Endothelial cell of umbilical vein (primary cell): Measurements from ENCODE around the gene TMEFF2. TPM values are rescaled to one million over a fixed set of nuclear protein-coding genes. Genes with fewer than 3 reads are reported as not detected.

Source experiments
- BruUV-seq: library from RNA; stranded (reverse); fragments of 400-500 nt; replicated peaks from 2 replicates; lab custom pipeline; 2021; lab: Mats Ljungman, UMichigan
- CTCF ChIA-PET: fragments of 300-600, 350-600 bp; sonication (Branson Sonifier 250); formaldehyde crosslinking; loops from one replicate; lab custom pipeline; 2021; ENCODE audit warnings: antibody characterized with exemption, inconsistent platforms; lab: Charles Lee
- POLR2A ChIA-PET: fragments of 300-600, 350-600 bp; sonication (Branson Sonifier 250); formaldehyde crosslinking; loops from one replicate; lab custom pipeline; 2021; ENCODE audit warnings: antibody characterized with exemption, inconsistent platforms; lab: Charles Lee
- DNase-seq: peaks from one replicate; pipeline ENCODE4 v3.0.0-alpha.2; 2011; ENCODE audit warnings: low read depth, low spot score
- FAIRE-seq: peaks from 2 replicates; lab custom pipeline; 2011; peaks lifted over from hg19 to GRCh38; lab: Jason Lieb, UNC
- H2AFZ ChIP-seq: 2 replicates; pipeline ENCODE4 v1.6.0; 2012; ENCODE audit warnings: low read depth, low read length, control low read depth, inconsistent platforms
- H3K27ac ChIP-seq: 2 replicates; pipeline ENCODE4 v1.5.1; 2011; ENCODE audit warnings: low read depth, mild to moderate bottlenecking, control low read depth, low read length, moderate library complexity; ENCODE audit not compliant: insufficient read depth
- H3K27me3 ChIP-seq, 2 experiments: 2 replicates each; pipeline versions ENCODE4 v1.6.0 to v1.6.1; 2011; ENCODE audit warnings: low read length in 2 of 2, mixed read lengths in 1 of 2; ENCODE audit not compliant: control insufficient read depth in 2 of 2, insufficient read depth in 2 of 2
- H3K36me3 ChIP-seq, 2 experiments: 2 replicates in 1 of 2; 3 replicates in 1 of 2; pipeline ENCODE4 v1.5.1; 2011; ENCODE audit warnings: low read length in 2 of 2, mild to moderate bottlenecking in 1 of 2, moderate library complexity in 1 of 2; ENCODE audit not compliant: control insufficient read depth in 2 of 2, insufficient read depth in 2 of 2; ENCODE audit errors: extremely low read depth in 1 of 2
- H3K4me1 ChIP-seq: 3 replicates; pipeline ENCODE4 v1.5.1; 2011; ENCODE audit warnings: mild to moderate bottlenecking, low read length; ENCODE audit not compliant: control insufficient read depth, insufficient read depth; ENCODE audit errors: extremely low read depth
- H3K4me2 ChIP-seq: 2 replicates; pipeline ENCODE4 v1.6.1; 2011; ENCODE audit warnings: low read length, control low read depth, mixed read lengths; ENCODE audit not compliant: insufficient read depth
- H3K4me3 ChIP-seq, 3 experiments: fragments of 200-600 bp in 1 of 3; sonication (generic), shearing (Covaris generic) in 1 of 3; replicated peaks in 1 of 3; 2 replicates each; pipeline ENCODE4 v1.5.1; 2011 to 2016; ENCODE audit warnings: control low read depth in 3 of 3, low read length in 3 of 3, mild to moderate bottlenecking in 2 of 3, inconsistent platforms in 1 of 3, low read depth in 1 of 3, moderate library complexity in 1 of 3; ENCODE audit not compliant: insufficient read depth in 1 of 3
- H3K79me2 ChIP-seq: 2 replicates; pipeline ENCODE4 v1.6.0; 2012; ENCODE audit warnings: low read length, inconsistent platforms; ENCODE audit not compliant: control insufficient read depth, insufficient read depth
- H3K9ac ChIP-seq: replicated peaks from 2 replicates; pipeline ENCODE3; 2011; ENCODE audit warnings: low read length, control low read depth; ENCODE audit not compliant: insufficient read depth; ENCODE audit errors: extremely low read depth
- H3K9me1 ChIP-seq: replicated peaks from 3 replicates; pipeline ENCODE4 v1.6.0; 2011; ENCODE audit warnings: mild to moderate bottlenecking, low read length; ENCODE audit not compliant: control insufficient read depth, insufficient read depth; ENCODE audit errors: extremely low read depth
- H3K9me3 ChIP-seq: replicated peaks from 2 replicates; pipeline ENCODE4 v1.5.1; 2012; ENCODE audit warnings: low read length, inconsistent platforms; ENCODE audit not compliant: control insufficient read depth, insufficient read depth
- H4K20me1 ChIP-seq: replicated peaks from 2 replicates; pipeline ENCODE3; 2011; ENCODE audit warnings: mild to moderate bottlenecking, low read length; ENCODE audit not compliant: control insufficient read depth, insufficient read depth; ENCODE audit errors: extremely low read depth
- EZH2 ChIP-seq: IDR thresholded peaks from 2 replicates; pipeline ENCODE4 v1.6.1; 2012; ENCODE audit warnings: borderline replicate concordance, low read depth, mild to moderate bottlenecking, moderate library complexity, low read length, inconsistent platforms; ENCODE audit not compliant: severe bottlenecking
- FOS ChIP-seq: IDR thresholded peaks from 2 replicates; pipeline ENCODE4 v1.6.1; 2011; ENCODE audit warnings: mild to moderate bottlenecking, low read length, moderate library complexity, borderline replicate concordance; ENCODE audit not compliant: insufficient read depth
- GATA2 ChIP-seq: IDR thresholded peaks from 2 replicates; pipeline ENCODE4 v1.7.0; 2011; ENCODE audit warnings: low read depth, mild to moderate bottlenecking, moderate library complexity, mixed read lengths, low read length; ENCODE audit not compliant: insufficient read length, insufficient read depth
- JUN ChIP-seq: IDR thresholded peaks from 2 replicates; pipeline ENCODE4 v1.6.1; 2011; ENCODE audit warnings: borderline replicate concordance, low read depth; ENCODE audit not compliant: insufficient read length, insufficient read depth
- MYC ChIP-seq: IDR thresholded peaks from one replicate; pipeline ENCODE4 v1.6.1; 2011; ENCODE audit warnings: mild to moderate bottlenecking, low read depth, low read length
- POLR2A ChIP-seq: IDR thresholded peaks from 2 replicates; pipeline ENCODE4 v1.6.1; 2012; ENCODE audit warnings: low read depth, mild to moderate bottlenecking, control low read depth, low read length
- POLR2AphosphoS5 ChIP-seq: IDR thresholded peaks from 2 replicates; pipeline ENCODE4 v1.6.1; 2012; ENCODE audit warnings: low read depth, mild to moderate bottlenecking, control low read depth, low read length, moderate library complexity; ENCODE audit not compliant: insufficient read depth
- dilution Hi-C: fragments of 300-500 bp; cut with MboI; formaldehyde crosslinking; loops from one replicate; pipeline ENCODE4 v1.15.0; 2019; ENCODE audit warnings: low sequenced_read_pairs; ENCODE audit not compliant: extremely low pct_ligation_motif_present
- intact Hi-C: fragments of 100-400 bp; cut with micrococcal nuclease; formaldehyde crosslinking; loops from one replicate; pipeline ENCODE4 v1.10.0; 2022
- polyA plus RNA-seq, 4 experiments: library from polyadenylated mRNA; depleted of rRNA in 3 of 4; stranded (reverse) in 3 of 4; unstranded in 1 of 4; fragments of >200 nt; gene quantifications; 2 replicates each; pipeline versions ENCODE4 v1.2.1 to v1.2.3, GENCODE V29; 2011 to 2012; ENCODE audit warnings: missing spikeins in 1 of 4
- total RNA-seq: library from RNA; stranded (reverse); gene quantifications from 2 replicates; pipeline ENCODE4 v1.2.3, GENCODE V29; 2021
- TF ChIP-seq, protein P1 (sequence below): IDR thresholded peaks from 2 replicates; pipeline ENCODE4 v1.6.1; 2011; ENCODE audit not compliant: insufficient read depth, insufficient read length
- TF ChIP-seq, protein P2 (sequence below), 2 donors: IDR thresholded peaks; 1 replicate in 1 of 2; 2 replicates in 1 of 2; pipeline ENCODE4 v1.5.1; 2011; ENCODE audit warnings: low read length in 2 of 2, mild to moderate bottlenecking in 2 of 2, moderate library complexity in 2 of 2, control low read depth in 1 of 2, inconsistent platforms in 1 of 2, low read depth in 1 of 2; ENCODE audit not compliant: insufficient read depth in 1 of 2; ENCODE audit errors: extremely low read depth in 1 of 2

TMEFF2 gene
- total and polyA plus RNA-seq, 2 donors (not counting 3 experiments of a cell fraction or from before 2014, with no cell fraction given) = 0.18 to 0.20 TPM

DNA sequence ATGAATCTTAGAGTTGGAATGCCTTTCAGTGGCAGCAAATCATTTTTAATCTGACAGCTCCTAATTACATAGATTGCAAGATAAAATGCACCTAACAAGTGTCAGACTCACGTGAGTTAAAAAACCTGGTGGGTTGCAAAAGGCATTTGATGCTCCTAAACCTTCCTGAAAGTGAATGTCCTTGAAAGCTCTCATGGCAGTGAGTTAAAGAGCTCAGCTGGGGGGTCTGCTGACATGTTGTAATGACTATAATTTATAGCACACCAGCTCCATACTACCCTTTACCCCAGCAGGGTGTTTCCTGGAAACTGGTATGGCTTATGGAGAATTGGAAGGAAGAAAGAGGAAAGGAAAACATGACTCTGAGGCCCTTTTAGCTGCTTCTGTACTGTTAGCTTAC is 256.0 kb downstream of the TMEFF2 start:
- no peak overlapping the region for H3K27ac ChIP-seq
- no peaks in the 10 kb centered on the region for H3K27me3 ChIP-seq
- H3K79me2 ChIP-seq = no peaks in the 10 kb centered on the region
- TF ChIP-seq GATA2 (no peak), JUN (no peak), EZH2 (no peak), POLR2A (no peak), MYC (no peak), FOS (no peak), POLR2AphosphoS5 (no peak)
- TF ChIP-seq, protein P1, sequence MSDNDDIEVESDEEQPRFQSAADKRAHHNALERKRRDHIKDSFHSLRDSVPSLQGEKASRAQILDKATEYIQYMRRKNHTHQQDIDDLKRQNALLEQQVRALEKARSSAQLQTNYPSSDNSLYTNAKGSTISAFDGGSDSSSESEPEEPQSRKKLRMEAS = no peak
- TF ChIP-seq, protein P2, sequence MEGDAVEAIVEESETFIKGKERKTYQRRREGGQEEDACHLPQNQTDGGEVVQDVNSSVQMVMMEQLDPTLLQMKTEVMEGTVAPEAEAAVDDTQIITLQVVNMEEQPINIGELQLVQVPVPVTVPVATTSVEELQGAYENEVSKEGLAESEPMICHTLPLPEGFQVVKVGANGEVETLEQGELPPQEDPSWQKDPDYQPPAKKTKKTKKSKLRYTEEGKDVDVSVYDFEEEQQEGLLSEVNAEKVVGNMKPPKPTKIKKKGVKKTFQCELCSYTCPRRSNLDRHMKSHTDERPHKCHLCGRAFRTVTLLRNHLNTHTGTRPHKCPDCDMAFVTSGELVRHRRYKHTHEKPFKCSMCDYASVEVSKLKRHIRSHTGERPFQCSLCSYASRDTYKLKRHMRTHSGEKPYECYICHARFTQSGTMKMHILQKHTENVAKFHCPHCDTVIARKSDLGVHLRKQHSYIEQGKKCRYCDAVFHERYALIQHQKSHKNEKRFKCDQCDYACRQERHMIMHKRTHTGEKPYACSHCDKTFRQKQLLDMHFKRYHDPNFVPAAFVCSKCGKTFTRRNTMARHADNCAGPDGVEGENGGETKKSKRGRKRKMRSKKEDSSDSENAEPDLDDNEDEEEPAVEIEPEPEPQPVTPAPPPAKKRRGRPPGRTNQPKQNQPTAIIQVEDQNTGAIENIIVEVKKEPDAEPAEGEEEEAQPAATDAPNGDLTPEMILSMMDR (IDR thresholded peaks at IDR 0.05; ENCODE audit: extremely low read depth in 1 of 2, insufficient read depth in 1 of 2, low read depth in 1 of 2, low read length in 2 of 2) = no peak
- H3K9me3 ChIP-seq = no peaks in the 10 kb centered on the region
- dilution Hi-C loops (no loop called here), intact Hi-C loops (no loop called here)
- H4K20me1 ChIP-seq = no peaks in the 10 kb centered on the region
- ChIA-PET CTCF (interaction anchor here (0.9 to 2.2 kb wide), 3 partner anchors 9 to 224 kb away, joined by 3 to 6 read pairs (median 3); no protein-coding TSS in a partner anchor), POLR2A (no interaction called here)
- no peak overlapping the region for H3K4me3 ChIP-seq
- no peak overlapping the region for H2AFZ ChIP-seq
- H3K36me3 ChIP-seq = no peaks in the 10 kb centered on the region
- FAIRE-seq (no peak), DNase-seq (no peak)
- no peak overlapping the region for H3K4me2 ChIP-seq
- H3K4me1 ChIP-seq = no peaks in the 10 kb centered on the region
- H3K9me1 ChIP-seq = no peaks in the 10 kb centered on the region
- H3K9ac ChIP-seq = no peak overlapping the region
- no TSS peak for BruUV-seq
